GM03348 (cell line): ENCODE results near the gene CCL14.
"Not testable (repeated sequence)": the region's sequence is repeated elsewhere in the genome, so short reads cannot be mapped to it uniquely, and the experiment has no call there.

Experiments used
- DNase-seq: peaks from one replicate; pipeline ENCODE4 v3.0.0; 2012; ENCODE audit warnings: low spot score

Gene CCL14

GRCh38 chr17:35942588-35943186 lies 43.8 kb downstream of the CCL14 start:
- DNase-seq = no peak

- DNase-seq = not testable (repeated sequence)
Measured at GRCh38 chr17:35938492-35938891, 48.0 kb downstream of the CCL14 start.

GRCh38 chr17:35936063-35936462 lies 50.5 kb downstream of the CCL14 start:
- DNase-seq = no peak

- DNase-seq = no peak
Measured at GRCh38 chr17:35934760-35935159, 51.8 kb downstream of the CCL14 start.
